B cell (primary cell): ENCODE measurements around the gene CDC42EP2.

Experiments used
- EZH2 ChIP-seq: IDR thresholded peaks from 2 replicates; pipeline ENCODE4 v1.6.1; 2012; ENCODE audit warnings: borderline replicate concordance, low read depth, mild to moderate bottlenecking, moderate library complexity, low read length; ENCODE audit not compliant: insufficient read depth, poor library complexity, severe bottlenecking
- TF ChIP-seq, protein P1 (sequence below): fragments of 200-600 bp; IDR thresholded peaks from one replicate; pipeline ENCODE4 v1.8.0; 2022; ENCODE audit warnings: antibody characterized with exemption, mild to moderate bottlenecking

DNA sequence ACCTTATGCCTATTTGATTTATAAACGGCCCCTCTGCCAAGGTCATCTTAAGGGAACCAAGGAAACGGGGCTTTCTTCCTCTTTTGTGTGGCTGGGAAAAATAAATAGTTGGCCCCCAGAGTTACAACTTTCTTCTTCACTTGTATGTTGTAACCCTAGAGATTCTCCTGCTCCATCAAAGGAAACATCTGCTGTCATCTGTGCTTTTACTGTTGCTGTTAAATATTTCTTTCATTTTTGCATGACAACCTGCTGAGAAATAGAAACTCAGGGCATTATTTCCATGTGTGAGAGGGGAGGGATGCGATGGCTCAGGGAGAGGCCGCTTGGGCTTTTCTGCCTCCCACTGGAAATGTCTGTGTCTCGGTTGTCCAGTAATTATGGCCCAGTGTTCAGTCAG lies 21.8 kb upstream of the CDC42EP2 start:
- TF ChIP-seq, protein P1, sequence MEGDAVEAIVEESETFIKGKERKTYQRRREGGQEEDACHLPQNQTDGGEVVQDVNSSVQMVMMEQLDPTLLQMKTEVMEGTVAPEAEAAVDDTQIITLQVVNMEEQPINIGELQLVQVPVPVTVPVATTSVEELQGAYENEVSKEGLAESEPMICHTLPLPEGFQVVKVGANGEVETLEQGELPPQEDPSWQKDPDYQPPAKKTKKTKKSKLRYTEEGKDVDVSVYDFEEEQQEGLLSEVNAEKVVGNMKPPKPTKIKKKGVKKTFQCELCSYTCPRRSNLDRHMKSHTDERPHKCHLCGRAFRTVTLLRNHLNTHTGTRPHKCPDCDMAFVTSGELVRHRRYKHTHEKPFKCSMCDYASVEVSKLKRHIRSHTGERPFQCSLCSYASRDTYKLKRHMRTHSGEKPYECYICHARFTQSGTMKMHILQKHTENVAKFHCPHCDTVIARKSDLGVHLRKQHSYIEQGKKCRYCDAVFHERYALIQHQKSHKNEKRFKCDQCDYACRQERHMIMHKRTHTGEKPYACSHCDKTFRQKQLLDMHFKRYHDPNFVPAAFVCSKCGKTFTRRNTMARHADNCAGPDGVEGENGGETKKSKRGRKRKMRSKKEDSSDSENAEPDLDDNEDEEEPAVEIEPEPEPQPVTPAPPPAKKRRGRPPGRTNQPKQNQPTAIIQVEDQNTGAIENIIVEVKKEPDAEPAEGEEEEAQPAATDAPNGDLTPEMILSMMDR: no peak
- no peak for TF ChIP-seq EZH2
